Measurements from ENCODE around the gene NRIP1.

NRIP1 gene

GRCh38 chr21:15063814-15064575 is 805 bp downstream of the NRIP1 start:
- DNase-seq (ENCODE audit: low spot score): peak; percentile 80

GRCh38 chr21:15063081-15063813 is 1.6 kb downstream of the NRIP1 start:
- DNase-seq (ENCODE audit: low spot score): no peak

DNA sequence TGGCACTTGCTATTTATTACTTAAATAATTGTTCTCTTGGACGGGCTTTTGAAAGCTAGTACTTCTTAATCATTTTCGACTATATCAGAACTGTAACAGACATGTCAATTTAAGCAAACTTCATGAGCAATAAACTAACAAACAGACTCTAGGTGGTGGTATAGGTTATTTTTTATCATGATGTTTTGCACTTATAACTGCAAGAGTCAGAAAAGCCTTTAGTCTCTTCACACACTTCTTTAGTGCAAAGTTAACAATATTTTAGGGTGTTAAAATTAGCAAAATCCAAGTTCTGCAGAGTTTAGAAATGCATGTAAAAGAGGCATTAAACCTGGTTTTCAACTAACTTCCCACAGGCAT is 2.2 kb downstream of the NRIP1 start:
- DNase-seq (ENCODE audit: low spot score): no peak

GRCh38 chr21:15061747-15062605 is 2.8 kb downstream of the NRIP1 start:
- DNase-seq (ENCODE audit: low spot score): no peak

DNA sequence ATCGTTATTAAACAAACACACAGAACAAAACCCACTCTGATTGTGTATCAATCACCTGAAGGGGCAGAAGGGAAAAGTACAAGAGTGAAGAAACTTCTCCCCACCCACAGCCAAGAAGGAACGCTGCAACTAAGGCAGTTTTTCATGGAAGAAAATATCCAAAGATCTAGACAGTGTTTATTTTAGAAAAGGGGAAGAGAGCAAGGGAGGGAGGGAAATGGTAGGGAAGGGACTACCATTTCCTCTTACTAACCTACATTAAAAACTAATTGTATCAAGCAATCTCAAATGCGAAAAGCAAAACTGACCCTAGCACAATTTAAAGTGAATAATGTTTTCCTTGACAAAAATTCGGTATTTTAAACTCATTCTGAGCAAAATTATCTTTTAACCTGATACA is 3.5 kb downstream of the NRIP1 start:
- DNase-seq (ENCODE audit: low spot score): no peak

GRCh38 chr21:15060543-15061175 is 4.1 kb downstream of the NRIP1 start:
- no peak for DNase-seq (ENCODE audit: low spot score)

DNA sequence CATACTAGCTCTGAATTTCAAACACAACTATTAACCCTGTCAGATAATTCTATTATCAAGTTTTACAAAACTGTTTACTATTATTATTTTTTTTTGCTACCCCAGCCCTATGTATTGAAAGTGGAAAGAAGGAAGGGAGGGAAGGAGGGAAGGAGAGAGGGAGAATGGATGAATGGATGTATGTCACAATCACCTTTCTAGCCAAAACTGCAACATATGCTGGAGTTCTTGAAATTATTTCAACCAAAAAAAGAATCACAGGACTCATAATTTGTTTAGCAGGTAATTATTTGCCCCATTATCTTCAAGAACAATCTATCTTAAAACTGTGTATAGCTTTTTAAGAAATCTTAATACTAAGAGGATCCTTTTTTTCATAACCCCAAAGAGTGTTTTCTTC is 5.4 kb downstream of the NRIP1 start:
- DNase-seq (ENCODE audit: low spot score): no peak

DNA sequence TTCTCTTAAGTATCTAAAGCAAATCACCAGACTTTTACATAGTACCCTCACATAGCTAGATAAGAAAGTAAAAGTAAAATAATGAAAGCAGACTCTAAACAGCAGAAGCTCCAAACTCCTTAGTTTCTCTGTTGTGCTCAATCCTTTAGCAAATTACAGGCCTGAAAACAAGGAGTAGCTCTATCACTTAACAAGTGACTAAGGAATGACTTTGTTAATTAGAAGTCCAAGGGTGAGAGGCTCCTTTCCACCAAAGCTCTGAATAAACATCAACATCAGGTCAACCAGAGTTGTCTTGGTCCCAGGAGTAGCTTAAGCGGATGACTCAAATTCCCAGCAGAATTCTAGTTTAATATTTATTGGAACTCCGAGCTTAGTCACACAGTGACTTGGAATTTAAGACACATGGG is 5.9 kb downstream of the NRIP1 start:
- no peak for DNase-seq (ENCODE audit: low spot score)

DNA sequence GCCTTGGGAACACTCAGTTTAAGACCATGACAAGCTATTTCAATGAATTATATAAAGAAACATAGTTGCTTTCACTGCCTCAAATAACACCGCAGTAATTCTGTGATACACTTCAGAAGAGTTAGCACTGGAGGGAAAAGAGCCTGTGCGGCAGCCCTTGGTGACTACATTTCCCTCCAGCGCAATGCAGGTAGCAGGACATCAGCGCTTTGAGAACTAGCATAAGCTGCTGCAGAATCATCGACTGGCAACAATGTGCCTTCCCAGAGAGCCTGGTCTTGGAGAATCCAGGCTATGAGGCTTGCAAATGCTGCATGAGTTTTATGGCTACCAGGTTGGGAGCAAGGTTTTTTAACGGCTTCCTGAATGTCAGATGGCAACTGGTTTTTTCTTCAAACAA is 7.5 kb downstream of the NRIP1 start:
- no peak for DNase-seq (ENCODE audit: low spot score)

DNA sequence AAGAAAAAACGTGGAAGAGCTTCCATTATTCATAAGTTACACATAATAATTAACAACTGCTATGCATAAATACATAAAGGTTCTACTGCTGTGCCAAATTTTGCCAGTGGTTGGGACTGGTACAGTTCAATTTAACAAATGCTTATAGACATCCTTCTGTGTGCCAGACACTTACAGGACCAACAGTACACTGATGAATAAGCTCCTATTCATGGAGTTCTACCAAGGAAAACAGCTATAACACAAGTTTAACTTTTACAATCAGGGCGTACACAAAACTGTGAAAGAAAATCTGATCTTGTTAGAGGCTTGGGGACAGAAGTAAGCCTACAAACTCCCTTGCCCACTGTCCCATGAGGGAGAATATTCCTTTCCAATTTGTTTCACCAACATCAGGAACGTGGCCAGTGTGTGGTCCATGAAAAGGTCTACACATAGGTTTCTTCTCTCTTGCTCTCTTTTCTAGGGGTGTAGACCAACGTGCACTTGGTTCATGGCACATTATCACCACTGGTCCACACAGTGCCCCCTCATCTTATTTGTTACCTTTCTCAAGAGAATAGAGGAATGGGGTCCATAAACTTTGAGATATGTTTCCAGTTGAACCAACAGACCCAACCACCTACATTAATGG is 10.1 kb downstream of the NRIP1 start:
- DNase-seq (ENCODE audit: low spot score): no peak

DNA sequence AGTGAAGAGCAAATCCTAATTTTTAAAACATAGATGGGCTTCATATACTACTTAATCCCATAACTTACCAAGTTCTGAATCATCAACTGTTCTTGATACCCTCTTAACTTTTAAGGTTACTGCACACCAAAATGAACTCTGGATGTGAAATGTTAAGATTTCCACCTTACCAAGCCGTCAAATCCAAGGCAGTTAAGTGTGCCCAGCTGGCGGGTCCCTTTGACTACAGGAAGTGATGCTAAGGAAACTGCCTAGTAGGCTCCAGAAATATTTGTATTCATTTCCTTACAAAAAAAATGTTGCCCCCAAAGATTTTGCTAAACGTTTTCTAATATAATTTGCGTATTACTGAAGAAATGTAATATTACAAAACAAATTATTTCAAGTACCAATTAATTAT is 10.7 kb downstream of the NRIP1 start:
- DNase-seq (ENCODE audit: low spot score): no peak

GRCh38 chr21:15053500-15053899 is 11.3 kb downstream of the NRIP1 start:
- DNase-seq (ENCODE audit: low spot score): no peak

DNA sequence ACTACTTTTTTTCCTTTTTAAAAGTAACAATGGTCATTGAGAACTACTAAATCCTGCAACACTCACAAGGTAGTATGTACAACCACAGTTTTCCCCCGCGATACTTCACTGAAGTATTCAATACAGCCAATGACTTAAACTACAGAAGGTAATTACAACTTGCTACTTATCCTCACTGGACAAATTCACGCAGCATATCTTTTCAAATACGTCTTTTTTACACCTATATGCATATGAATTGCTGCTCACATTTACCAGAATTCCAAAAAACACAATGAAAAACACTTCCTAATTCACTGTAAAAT is 12.4 kb downstream of the NRIP1 start:
- no peak for DNase-seq (ENCODE audit: low spot score)

- no peak for DNase-seq (ENCODE audit: low spot score)
Measured at GRCh38 chr21:15051644-15052458, 12.9 kb downstream of the NRIP1 start.

- DNase-seq (ENCODE audit: low spot score): no peak
Measured at GRCh38 chr21:15050568-15051377, 14.0 kb downstream of the NRIP1 start.

DNA sequence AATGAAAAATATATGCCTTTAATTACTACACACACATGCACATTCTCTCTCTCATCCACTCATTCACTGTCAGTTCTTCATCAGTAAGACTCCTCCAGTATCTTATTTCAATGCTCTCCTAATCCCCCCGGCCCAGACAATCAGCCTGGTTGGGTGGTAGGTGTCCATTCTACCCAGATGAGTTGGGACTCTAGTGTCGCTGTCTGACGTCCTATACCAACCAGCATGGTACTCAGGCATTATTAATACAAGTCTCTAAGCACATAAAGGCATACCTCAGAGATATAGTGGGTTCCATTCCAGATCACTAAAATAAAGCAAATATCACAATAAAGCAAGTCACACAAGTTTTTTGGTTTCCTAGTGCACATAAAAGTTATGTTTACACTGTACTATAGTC is 19.8 kb downstream of the NRIP1 start:
- no peak for DNase-seq (ENCODE audit: low spot score)

- no peak for DNase-seq (ENCODE audit: low spot score)
Measured at GRCh38 chr21:15042531-15042930, 22.3 kb downstream of the NRIP1 start.

DNA sequence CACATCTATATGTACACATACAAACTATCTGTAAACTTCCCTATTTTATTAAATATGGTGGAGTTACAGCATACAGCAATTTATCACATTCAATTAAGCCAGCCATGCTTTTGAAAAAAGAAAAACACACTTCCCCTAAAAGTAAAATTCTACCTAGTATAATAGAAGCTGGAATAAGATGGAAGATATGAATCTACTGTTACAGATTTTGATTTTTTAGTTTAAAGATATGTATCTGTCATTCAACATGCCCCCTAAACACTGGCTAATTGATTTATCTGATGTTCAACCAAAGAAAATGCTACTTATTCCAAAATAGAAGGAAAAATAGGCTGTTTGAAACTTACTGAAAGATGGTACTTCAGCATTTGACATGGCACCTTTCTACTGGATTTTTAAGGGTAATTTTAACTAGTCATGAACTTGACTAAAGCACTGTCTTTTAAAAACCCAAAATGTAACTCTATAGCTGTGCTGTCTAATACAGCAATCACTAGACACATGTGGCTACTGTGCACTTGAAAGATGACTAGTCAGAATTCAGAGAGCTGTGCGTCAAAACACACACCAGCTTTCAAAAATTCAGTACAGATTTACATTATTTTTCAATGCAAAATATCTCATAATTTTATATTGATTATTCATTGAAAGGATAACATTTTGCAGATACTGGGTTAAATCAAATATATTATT is 25.0 kb downstream of the NRIP1 start:
- DNase-seq (ENCODE audit: low spot score): no peak

DNA sequence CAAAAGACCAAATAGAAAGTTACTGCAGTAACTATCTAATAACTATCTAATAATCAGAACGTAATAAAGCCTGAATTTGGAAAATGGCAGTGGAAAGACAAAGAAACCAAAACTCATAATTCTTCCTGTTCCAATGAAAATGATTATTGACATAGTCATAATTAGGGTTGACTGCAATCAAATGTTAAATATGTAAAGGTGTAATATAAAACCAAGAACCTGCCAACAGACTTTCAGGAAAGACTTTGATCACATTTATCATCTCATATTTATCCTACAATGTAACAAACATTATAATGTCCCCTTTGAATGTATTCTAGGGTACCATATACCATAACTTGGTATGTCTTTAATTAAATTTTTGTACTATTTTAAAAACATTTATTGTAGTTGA is 26.9 kb downstream of the NRIP1 start:
- DNase-seq (ENCODE audit: low spot score): no peak

Data from left forelimb (tissue), 1 donor.